Effector memory CD4-positive, alpha-beta T cell (primary cell): Measurements from ENCODE around the gene AKAP5.
"Not testable (repeated sequence)": the region's sequence is repeated elsewhere in the genome, so short reads cannot be mapped to it uniquely, and the experiment has no call there.

Source experiments
- DNase-seq, 3 donors: peaks; one replicate each; pipeline ENCODE4 v3.0.0-alpha.2; 2020
- H3K27ac ChIP-seq: 2 replicates; pipeline ENCODE4 v1.7.0; 2013; ENCODE audit warnings: mild to moderate bottlenecking, low read length, moderate library complexity; ENCODE audit not compliant: insufficient read depth, poor library complexity, severe bottlenecking
- H3K27me3 ChIP-seq: replicated peaks from 2 replicates; pipeline ENCODE4 v1.7.0; 2013; ENCODE audit warnings: mild to moderate bottlenecking, low read length; ENCODE audit not compliant: insufficient read depth, control insufficient read depth, poor library complexity, severe bottlenecking
- H3K36me3 ChIP-seq: 2 replicates; pipeline ENCODE4 v1.7.0; 2013; ENCODE audit warnings: mild to moderate bottlenecking, low read length, moderate library complexity; ENCODE audit not compliant: control insufficient read depth, insufficient read depth
- H3K4me1 ChIP-seq: 2 replicates; pipeline ENCODE4 v1.7.0; 2013; ENCODE audit warnings: low read length, mild to moderate bottlenecking; ENCODE audit not compliant: control insufficient read depth, insufficient read depth, poor library complexity, severe bottlenecking
- H3K4me3 ChIP-seq: 2 replicates; pipeline ENCODE4 v1.7.0; 2013; ENCODE audit warnings: low read length, low read depth, mild to moderate bottlenecking; ENCODE audit not compliant: insufficient read depth, poor library complexity, severe bottlenecking
- H3K9me3 ChIP-seq: 2 replicates; pipeline ENCODE4 v1.7.0; 2013; ENCODE audit warnings: mild to moderate bottlenecking, low read length, moderate library complexity; ENCODE audit not compliant: control insufficient read depth

The AKAP5 gene

DNA sequence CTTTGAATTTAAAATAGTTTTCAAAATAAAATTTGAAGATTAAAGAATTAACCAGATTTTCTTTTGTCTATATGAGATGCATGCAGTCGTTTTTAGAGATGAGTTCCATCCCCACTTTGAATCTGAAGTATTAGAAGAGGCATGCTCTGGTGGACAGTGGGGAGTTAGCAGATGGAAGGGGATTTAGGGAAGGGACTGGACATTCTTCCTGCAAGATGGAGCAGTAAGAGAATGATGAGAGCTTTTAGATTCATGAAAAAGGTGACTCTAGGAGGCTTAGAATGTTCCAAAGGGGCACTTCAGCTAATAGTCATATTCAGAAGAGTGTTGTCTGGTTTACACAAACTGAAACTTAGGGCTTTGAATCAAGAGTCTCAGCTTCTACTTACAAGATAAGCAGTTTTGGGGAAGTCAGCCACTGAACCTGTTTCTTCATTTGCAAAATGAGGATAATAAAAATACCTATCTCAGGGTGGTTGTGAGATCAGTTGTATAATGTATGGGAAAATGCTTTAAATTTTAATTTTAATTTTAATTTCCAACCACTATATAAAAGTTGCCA is 43.0 kb downstream of the AKAP5 start:
- Histone ChIP-seq H3K36me3 (peaks cover 4% of the 10 kb centered on the region), H3K9me3 (no peaks in the 10 kb centered on the region), H3K27me3 (no peaks in the 10 kb centered on the region), H3K4me3 (no peak overlapping the region), H3K4me1 (peaks cover 51% of the 10 kb centered on the region), H3K27ac (peak overlapping the region; percentile 17)
- DNase-seq, result no peak

DNA sequence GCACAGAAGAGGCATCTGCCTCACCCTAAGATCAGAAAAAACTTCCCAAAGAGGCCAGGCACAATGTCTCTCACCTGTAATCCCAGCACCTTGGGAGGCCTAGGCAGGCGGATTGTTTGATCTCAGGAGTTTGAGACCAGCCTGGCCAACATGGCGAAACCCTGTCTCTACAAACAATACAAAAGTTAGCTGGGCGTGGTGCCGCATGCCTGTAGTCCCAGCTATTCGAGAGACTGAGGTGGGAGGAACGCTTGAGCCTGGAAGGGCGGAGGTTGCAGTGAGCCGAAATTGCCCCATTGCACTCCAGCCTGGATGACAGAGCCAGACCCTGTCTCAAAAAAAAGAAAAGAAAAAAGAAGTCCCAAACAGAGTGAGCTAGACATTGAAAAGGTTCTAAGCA is 43.7 kb downstream of the AKAP5 start:
- no peak overlapping the region for H3K27ac ChIP-seq
- no peak for DNase-seq
- H3K27me3 ChIP-seq, result no peaks in the 10 kb centered on the region
- peaks cover 50% of the 10 kb centered on the region for H3K4me1 ChIP-seq
- H3K4me3 ChIP-seq, result no peak overlapping the region
- H3K36me3 ChIP-seq, result peaks cover 4% of the 10 kb centered on the region
- no peaks in the 10 kb centered on the region for H3K9me3 ChIP-seq

DNA sequence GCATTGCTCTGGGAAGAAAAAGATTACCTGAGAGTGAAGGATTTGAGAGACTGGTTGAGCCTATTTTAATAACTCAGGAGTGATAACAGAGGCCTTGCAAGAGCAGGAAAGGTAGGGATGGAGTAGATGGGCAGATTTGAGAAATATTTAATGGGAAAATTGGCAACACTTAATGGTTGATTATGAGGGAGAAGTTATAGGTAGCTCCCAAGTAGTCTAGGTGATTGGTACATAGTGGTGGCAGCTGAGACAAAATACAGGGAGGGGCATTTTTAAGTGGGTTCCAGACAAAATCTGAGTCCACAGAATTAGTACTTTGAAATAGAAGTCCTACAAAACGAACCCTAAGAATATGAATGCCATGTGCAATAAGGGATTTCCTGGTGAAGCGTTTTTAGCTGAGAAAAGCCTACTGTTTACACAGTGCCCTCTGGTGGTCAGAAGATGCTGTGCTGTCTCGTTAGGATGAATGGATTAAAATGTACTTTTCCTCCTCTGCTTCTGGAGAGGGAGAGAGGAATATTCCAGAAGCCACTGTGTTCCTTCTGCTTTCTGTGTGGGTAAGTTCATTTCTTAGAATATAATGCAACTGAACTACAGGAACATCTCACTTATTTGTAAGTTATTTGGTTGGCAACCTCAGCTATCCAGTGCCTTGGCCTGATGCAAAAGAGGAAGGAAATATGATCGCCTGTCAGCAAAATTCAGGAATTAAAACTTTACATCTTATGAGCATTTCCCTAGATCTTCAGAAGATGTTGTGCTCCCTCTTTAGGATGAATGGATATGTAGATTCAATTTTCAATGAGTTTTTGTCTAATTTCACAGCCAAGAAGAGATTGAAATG is 45.7 kb downstream of the AKAP5 start:
- Histone ChIP-seq H3K4me1 (peaks cover 46% of the 10 kb centered on the region), H3K4me3 (no peak overlapping the region), H3K27me3 (no peaks in the 10 kb centered on the region), H3K27ac (peak overlapping the region; percentile 36), H3K9me3 (no peaks in the 10 kb centered on the region), H3K36me3 (peaks cover 4% of the 10 kb centered on the region)
- peak in 2 of 3 donors; percentile 26 to 63 for DNase-seq

DNA sequence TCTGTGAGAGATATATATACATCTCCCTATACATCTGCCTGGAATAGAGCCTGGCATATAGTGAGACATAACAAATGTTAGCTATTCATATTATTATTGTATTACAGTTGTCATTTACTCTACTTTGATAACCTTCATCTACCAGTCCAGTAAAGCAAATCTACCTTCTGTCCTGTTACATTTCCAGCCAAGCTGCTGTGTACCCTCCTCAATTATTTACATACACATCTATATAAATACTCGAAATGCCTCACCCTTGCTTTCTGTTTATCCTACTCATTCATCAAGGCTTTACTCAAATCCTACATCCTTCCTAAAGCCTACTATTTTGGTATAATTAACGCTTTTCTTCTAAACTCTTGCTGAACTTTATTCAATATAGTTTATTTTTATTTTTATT is 48.0 kb downstream of the AKAP5 start:
- no peaks in the 10 kb centered on the region for H3K9me3 ChIP-seq
- H3K4me1 ChIP-seq, result peaks cover 32% of the 10 kb centered on the region
- no peak overlapping the region for H3K4me3 ChIP-seq
- DNase-seq, result no peak
- H3K36me3 ChIP-seq, result peaks cover 4% of the 10 kb centered on the region
- no peaks in the 10 kb centered on the region for H3K27me3 ChIP-seq
- H3K27ac ChIP-seq, result no peak overlapping the region

DNA sequence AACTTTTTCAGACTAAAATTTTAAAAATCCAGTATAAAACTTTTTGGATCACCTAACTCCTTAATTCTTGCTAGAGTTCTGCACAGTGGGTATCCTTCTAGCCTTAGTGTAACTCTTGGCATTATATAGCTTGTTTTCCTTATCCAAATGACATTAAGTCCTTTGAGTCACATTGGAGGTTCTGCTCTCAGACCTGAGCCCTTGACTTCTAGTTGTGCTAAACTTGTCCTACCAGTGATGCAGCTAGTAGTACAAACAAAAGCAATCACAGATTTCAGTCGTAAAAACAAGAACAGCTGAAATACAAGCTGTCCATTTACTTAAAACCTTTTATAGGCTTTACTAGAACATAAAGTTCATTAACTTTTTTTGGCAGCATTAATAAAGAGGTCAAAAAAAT is 49.8 kb downstream of the AKAP5 start:
- no peak overlapping the region for H3K4me3 ChIP-seq
- no peaks in the 10 kb centered on the region for H3K27me3 ChIP-seq
- H3K36me3 ChIP-seq, result peaks cover 4% of the 10 kb centered on the region
- H3K9me3 ChIP-seq, result no peaks in the 10 kb centered on the region
- H3K4me1 ChIP-seq, result peaks cover 23% of the 10 kb centered on the region
- no peak overlapping the region for H3K27ac ChIP-seq
- DNase-seq, result no peak

DNA sequence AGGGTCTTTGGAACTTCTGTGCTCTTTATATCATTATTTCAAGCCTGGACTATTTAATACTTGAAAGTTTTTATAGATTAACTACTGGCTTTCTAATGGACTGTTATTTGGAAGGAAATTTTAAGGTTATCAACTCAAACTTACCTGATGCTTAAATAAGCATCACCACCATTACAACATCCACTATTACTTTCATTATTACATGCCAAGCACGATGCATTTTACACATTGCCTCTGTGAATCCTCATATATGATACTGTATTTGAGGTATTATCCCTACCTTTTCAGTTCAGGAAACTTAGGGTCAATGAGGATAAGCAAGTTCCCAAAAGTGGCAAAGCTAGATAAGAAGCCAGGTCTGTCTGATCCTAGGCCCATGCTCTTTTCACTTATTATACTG is 51.7 kb downstream of the AKAP5 start:
- peaks cover 12% of the 10 kb centered on the region for H3K4me1 ChIP-seq
- peaks cover 14% of the 10 kb centered on the region for H3K36me3 ChIP-seq
- no peak overlapping the region for H3K27ac ChIP-seq
- no peaks in the 10 kb centered on the region for H3K27me3 ChIP-seq
- no peaks in the 10 kb centered on the region for H3K9me3 ChIP-seq
- no peak for DNase-seq
- H3K4me3 ChIP-seq, result no peak overlapping the region

DNA sequence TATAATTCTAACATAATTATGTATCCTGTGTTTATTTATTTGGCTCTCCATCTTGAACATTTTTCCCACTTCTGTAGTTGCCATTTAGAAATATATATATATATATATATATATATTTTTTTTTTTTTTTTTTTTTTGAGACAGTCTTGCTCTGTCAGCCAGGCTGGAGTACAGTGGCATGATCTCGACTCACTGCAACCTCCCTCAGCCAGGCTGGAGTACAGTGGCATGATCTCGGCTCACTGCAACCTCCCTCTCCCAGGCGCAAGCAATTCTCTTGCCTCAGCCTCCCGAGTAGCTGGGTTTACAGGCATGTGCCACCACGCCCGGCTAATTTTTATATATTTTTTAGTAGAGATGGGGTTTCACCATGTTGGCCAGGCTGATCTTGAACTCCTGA is 52.4 kb downstream of the AKAP5 start:
- peaks cover 17% of the 10 kb centered on the region for H3K36me3 ChIP-seq
- not testable (repeated sequence) for H3K27me3 ChIP-seq, DNase-seq, H3K4me1 ChIP-seq, H3K9me3 ChIP-seq, H3K27ac ChIP-seq, H3K4me3 ChIP-seq

DNA sequence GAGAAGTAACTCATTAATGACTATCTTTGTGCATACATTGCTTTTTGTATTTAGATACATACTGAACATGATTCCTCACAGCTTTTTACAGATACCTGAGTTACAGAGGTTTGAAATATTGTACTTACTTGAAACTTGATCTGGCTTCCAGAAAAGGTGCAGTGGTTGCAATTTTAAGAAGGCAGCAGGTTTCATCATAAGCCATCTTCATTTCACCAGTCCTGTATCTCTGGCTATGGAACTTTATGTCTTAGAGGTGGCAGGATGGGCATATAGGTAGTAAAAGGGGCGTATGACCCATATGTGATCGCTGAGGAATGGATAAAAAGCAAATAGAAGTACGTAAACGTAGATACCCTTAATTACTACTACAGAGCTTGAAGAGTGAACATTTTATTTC is 52.9 kb downstream of the AKAP5 start:
- no peak overlapping the region for H3K4me3 ChIP-seq
- no peaks in the 10 kb centered on the region for H3K9me3 ChIP-seq
- peaks cover 22% of the 10 kb centered on the region for H3K36me3 ChIP-seq
- H3K4me1 ChIP-seq, result peaks cover 4% of the 10 kb centered on the region
- H3K27ac ChIP-seq, result no peak overlapping the region
- H3K27me3 ChIP-seq, result no peaks in the 10 kb centered on the region
- no peak for DNase-seq

DNA sequence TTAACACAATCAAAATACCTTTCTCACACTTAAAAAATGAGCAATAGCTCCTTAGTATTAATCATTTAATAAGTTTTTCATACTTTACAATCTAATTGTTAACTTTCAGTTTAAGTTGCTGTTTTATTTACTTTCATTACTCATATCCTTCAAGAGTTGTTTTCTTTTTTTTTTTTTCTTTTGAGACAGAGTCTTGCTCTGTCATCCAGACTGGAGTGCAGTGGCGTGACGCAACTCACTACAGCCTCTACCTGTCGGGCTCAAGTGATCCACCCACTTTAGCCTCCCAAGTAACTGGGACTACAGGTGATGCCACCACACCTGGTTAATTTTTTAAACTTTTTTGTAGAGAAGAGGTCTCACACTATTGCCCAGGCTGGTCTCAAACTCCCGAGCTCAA is 55.4 kb downstream of the AKAP5 start:
- Histone ChIP-seq H3K4me1 (peaks cover 4% of the 10 kb centered on the region), H3K27ac (no peak overlapping the region)

DNA sequence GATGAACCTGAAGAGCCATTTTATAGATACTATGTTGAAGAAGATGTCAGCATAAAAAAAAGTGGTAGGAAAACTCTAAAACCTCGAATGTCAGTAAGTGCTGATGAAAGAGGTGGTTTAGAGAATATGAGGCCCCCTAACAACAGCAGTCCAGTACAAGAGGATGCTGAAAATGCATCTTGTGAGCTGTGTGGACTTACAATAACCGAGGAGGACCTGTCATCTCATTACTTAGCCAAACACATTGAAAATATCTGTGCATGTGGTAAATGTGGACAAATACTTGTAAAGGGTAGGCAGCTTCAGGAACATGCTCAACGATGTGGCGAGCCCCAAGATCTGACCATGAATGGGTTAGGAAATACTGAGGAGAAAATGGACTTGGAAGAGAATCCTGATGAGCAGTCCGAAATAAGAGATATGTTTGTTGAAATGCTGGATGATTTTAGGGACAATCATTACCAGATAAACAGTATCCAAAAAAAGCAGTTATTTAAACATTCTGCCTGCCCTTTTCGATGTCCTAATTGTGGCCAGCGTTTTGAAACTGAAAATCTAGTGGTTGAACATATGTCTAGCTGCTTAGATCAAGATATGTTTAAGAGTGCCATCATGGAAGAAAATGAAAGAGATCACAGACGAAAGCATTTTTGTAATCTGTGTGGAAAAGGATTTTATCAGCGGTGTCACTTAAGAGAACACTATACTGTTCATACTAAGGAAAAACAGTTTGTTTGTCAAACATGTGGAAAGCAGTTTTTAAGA is 57.5 kb downstream of the AKAP5 start:
- no peak overlapping the region for H3K4me3 ChIP-seq
- no peaks in the 10 kb centered on the region for H3K9me3 ChIP-seq
- H3K27me3 ChIP-seq, result no peaks in the 10 kb centered on the region
- H3K4me1 ChIP-seq, result peaks cover 4% of the 10 kb centered on the region
- no peak overlapping the region for H3K27ac ChIP-seq
- DNase-seq, result no peak
- H3K36me3 ChIP-seq, result peaks cover 23% of the 10 kb centered on the region

More for the DNA sequence above, 55.4 kb downstream of the AKAP5 start:
- H3K9me3 ChIP-seq, result no peaks in the 10 kb centered on the region
- H3K27me3 ChIP-seq, result no peaks in the 10 kb centered on the region
- H3K4me3 ChIP-seq, result no peak overlapping the region
- DNase-seq, result no peak
- peaks cover 23% of the 10 kb centered on the region for H3K36me3 ChIP-seq
